ENCODE results near the gene FAM169A.
"Not testable (repeated sequence)": the region's sequence is repeated elsewhere in the genome, so short reads cannot be mapped to it uniquely, and the experiment has no call there.

The FAM169A gene

GRCh38 chr5:74801197-74801596 is 65.0 kb downstream of the FAM169A start:
- DNase-seq (ENCODE audit: low read depth in 2 of 2), result no peak

GRCh38 chr5:74798977-74799911 is 66.9 kb downstream of the FAM169A start:
- no peak for DNase-seq (ENCODE audit: low read depth in 2 of 2)

GRCh38 chr5:74791669-74792068 is 74.5 kb downstream of the FAM169A start:
- not testable (repeated sequence) for DNase-seq (ENCODE audit: low read depth in 2 of 2)

GRCh38 chr5:74787424-74787823 is 78.8 kb downstream of the FAM169A start:
- DNase-seq (ENCODE audit: low read depth in 2 of 2), result no peak

- DNase-seq (ENCODE audit: low read depth in 2 of 2), result no peak
These were observed 79.3 kb downstream of the FAM169A start for GRCh38 chr5:74786851-74787250.

- no peak for DNase-seq (ENCODE audit: low read depth in 2 of 2)
These were observed 87.6 kb downstream of the FAM169A start for GRCh38 chr5:74778609-74779008.

- no peak for DNase-seq (ENCODE audit: low read depth in 2 of 2)
These were observed 93.8 kb downstream of the FAM169A start for GRCh38 chr5:74772359-74772758.

GRCh38 chr5:74767579-74767913 is 98.6 kb downstream of the FAM169A start:
- no peak for DNase-seq (ENCODE audit: low read depth in 2 of 2)

- peak; percentile 77 to 86 for DNase-seq (ENCODE audit: low read depth in 2 of 2)
These were observed 99.2 kb downstream of the FAM169A start, which contains the start of the genes GFM2 and NSA2 for GRCh38 chr5:74766849-74767578. GFM2 (minus strand) TSS chr5:74767117; CDS start chr5:74763742, 3,375 bp downstream. NSA2 (plus strand) TSS chr5:74767249; CDS start chr5:74767361, 112 bp downstream.

- DNase-seq (ENCODE audit: low read depth in 2 of 2), result no peak
These were observed 99.8 kb downstream of the FAM169A start for GRCh38 chr5:74766418-74766848.

- no peak for DNase-seq (ENCODE audit: low read depth in 2 of 2)
These were observed 100.3 kb downstream of the FAM169A start for GRCh38 chr5:74765929-74766328.

GRCh38 chr5:74765201-74765600 is 101.0 kb downstream of the FAM169A start:
- no peak for DNase-seq (ENCODE audit: low read depth in 2 of 2)

GRCh38 chr5:74763504-74763903 is 102.7 kb downstream of the FAM169A start:
- DNase-seq (ENCODE audit: low read depth in 2 of 2), result no peak

- no peak for DNase-seq (ENCODE audit: low read depth in 2 of 2)
These were observed 103.6 kb downstream of the FAM169A start for GRCh38 chr5:74762599-74762998.

- no peak for DNase-seq (ENCODE audit: low read depth in 2 of 2)
These were observed 104.9 kb downstream of the FAM169A start for GRCh38 chr5:74761241-74761640.

GRCh38 chr5:74748742-74749141 is 117.4 kb downstream of the FAM169A start:
- DNase-seq (ENCODE audit: low read depth in 2 of 2), result not testable (repeated sequence)

GRCh38 chr5:74738406-74738805 is 127.8 kb downstream of the FAM169A start:
- DNase-seq (ENCODE audit: low read depth in 2 of 2), result no peak

GRCh38 chr5:74736759-74737158 is 129.4 kb downstream of the FAM169A start:
- no peak for DNase-seq (ENCODE audit: low read depth in 2 of 2)

Measured in stimulated activated CD4-positive, alpha-beta T cell treated with anti-CD3 and anti-CD28 coated beads, Interleukin-1b, Interleukin-23, amount 100 ng/mL, for 1 hour (primary cell).